Measurements from ENCODE around the gene DNASE1L3. TPM values are rescaled to one million over a fixed set of nuclear protein-coding genes. Genes with fewer than 3 reads are reported as not detected.
A peak's percentile ranks its signal among the peaks of the same experiment; 100 is the strongest.
"Not testable (repeated sequence)": the region's sequence is repeated elsewhere in the genome, so short reads cannot be mapped to it uniquely, and the experiment has no call there.

Gene DNASE1L3
- total RNA-seq = not detected

DNA sequence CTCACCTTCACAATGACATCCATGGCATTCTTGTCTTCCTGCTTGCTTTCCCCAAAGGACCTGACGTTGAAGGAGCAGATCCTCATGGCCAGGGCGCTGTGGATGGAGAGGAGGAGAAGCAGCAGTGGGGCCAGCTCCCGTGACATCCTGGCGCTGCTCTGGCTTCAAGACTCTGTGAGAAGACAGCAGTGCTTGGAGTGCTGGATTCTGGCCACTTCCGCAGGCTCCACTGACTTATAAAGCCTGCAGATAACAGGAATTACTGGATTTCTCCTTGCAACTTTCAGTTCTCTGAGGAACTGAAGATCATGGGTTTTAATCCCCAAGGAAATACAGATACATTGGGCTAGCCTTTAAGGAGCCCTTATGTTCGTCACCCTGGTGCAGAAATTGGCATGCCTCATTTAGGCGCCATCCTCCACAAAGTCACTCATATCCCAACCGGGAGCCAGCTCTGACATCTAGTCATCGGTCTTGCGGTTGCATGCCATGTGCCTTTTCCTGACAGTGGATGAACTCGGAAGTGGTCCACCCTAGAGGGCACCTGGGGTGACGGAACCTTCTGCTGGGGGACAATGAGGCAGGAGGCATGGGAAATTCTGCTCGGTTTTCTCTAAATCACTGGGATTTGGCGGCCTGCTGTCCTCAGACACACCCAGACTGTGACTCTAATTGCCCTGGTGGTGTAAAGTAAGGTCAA is at the start of gene DNASE1L3:
TSS of gene DNASE1L3 (minus strand) at position 212 of the 700 bp plus-strand sequence. CDS start at position 146, 66 bp downstream.
- Mint-ChIP-seq H3K4me1 (peaks cover 22% of the 10 kb centered on the region), H3K27me3 (peaks cover 6% of the 10 kb centered on the region), H3K27ac (no peak within 1 kb of the TSS), H3K36me3 (no peaks in the 10 kb centered on the region), H3K4me3 (no peak within 1 kb of the TSS), H3K9me3 (no peaks in the 10 kb centered on the region)
- DNase-seq = no peak

DNA sequence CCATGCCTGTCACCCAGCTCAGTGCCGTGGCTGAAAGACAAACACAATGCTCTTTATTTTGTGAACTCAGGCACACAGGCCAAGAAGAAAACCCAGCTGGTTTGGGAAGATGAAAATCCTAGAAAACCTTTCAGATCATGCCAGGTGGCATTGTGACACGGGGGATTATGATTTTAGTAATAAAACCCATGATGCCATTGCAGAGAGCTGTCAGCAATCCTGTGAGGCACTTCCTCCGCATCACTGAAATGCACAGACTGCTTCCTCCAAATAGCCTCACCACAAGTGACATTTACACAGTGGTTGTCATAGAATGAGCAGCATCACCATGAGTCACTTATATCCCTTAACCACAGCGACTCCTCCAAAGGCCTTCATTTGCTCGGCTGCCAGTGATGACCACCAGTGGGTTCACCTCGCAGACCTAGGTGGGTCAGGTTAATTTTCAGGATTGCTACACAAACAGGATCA is 49.5 kb upstream of the DNASE1L3 start:
- Mint-ChIP-seq H3K4me1 (peaks cover 14% of the 10 kb centered on the region), H3K4me3 (no peak overlapping the region), H3K9me3 (no peaks in the 10 kb centered on the region), H3K27me3 (no peaks in the 10 kb centered on the region), H3K36me3 (peaks cover 12% of the 10 kb centered on the region), H3K27ac (peak overlapping the region; percentile 21)
- peak; percentile 40 for DNase-seq

GRCh38 chr3:58258392-58259055 is 47.8 kb upstream of the DNASE1L3 start:
- DNase-seq = no peak
- Mint-ChIP-seq H3K9me3 (no peaks in the 10 kb centered on the region), H3K4me3 (no peak overlapping the region), H3K36me3 (peaks cover 12% of the 10 kb centered on the region), H3K27me3 (no peaks in the 10 kb centered on the region), H3K27ac (peak overlapping the region; percentile 40), H3K4me1 (peaks cover 14% of the 10 kb centered on the region)

GRCh38 chr3:58256511-58256910 is 45.7 kb upstream of the DNASE1L3 start:
- Mint-ChIP-seq H3K27me3 (no peaks in the 10 kb centered on the region), H3K4me1 (peaks cover 14% of the 10 kb centered on the region), H3K4me3 (no peak overlapping the region), H3K36me3 (peaks cover 12% of the 10 kb centered on the region), H3K9me3 (no peaks in the 10 kb centered on the region), H3K27ac (no peak overlapping the region)
- DNase-seq = no peak

GRCh38 chr3:58256061-58256460 is 45.3 kb upstream of the DNASE1L3 start:
- Mint-ChIP-seq H3K27me3 (no peaks in the 10 kb centered on the region), H3K9me3 (no peaks in the 10 kb centered on the region), H3K36me3 (peaks cover 12% of the 10 kb centered on the region), H3K4me3 (no peak overlapping the region), H3K4me1 (peaks cover 14% of the 10 kb centered on the region), H3K27ac (no peak overlapping the region)
- no peak for DNase-seq

DNA sequence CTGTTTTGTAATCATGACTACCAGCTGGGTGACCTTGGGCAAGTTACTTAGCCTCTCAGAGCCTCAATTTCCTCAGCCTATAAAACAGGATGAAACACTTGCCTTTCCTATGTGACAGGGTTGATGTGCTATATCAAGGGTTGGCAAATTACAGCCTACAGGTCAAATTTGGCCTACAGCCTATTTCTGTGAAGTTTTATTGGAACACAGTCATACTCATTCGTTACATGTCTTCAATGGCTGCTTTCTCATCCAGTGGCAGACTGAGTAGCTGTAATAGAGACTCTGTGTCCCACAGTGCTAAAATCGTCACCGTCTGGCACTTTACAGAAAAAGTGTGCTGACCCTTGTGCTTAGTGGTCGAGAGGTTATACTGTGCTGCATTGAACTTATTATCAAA is 43.4 kb upstream of the DNASE1L3 start:
- no peak overlapping the region for H3K4me3 Mint-ChIP-seq
- DNase-seq = no peak
- no peaks in the 10 kb centered on the region for H3K9me3 Mint-ChIP-seq
- H3K36me3 Mint-ChIP-seq = peaks cover 11% of the 10 kb centered on the region
- H3K27me3 Mint-ChIP-seq = no peaks in the 10 kb centered on the region
- H3K27ac Mint-ChIP-seq = no peak overlapping the region
- H3K4me1 Mint-ChIP-seq = peaks cover 12% of the 10 kb centered on the region

GRCh38 chr3:58251631-58252035 is 40.9 kb upstream of the DNASE1L3 start:
- Mint-ChIP-seq H3K27me3 (no peaks in the 10 kb centered on the region), H3K27ac (no peak overlapping the region), H3K9me3 (no peaks in the 10 kb centered on the region), H3K4me3 (no peak overlapping the region), H3K36me3 (peaks cover 2% of the 10 kb centered on the region), H3K4me1 (peaks cover 9% of the 10 kb centered on the region)
- no peak for DNase-seq

DNA sequence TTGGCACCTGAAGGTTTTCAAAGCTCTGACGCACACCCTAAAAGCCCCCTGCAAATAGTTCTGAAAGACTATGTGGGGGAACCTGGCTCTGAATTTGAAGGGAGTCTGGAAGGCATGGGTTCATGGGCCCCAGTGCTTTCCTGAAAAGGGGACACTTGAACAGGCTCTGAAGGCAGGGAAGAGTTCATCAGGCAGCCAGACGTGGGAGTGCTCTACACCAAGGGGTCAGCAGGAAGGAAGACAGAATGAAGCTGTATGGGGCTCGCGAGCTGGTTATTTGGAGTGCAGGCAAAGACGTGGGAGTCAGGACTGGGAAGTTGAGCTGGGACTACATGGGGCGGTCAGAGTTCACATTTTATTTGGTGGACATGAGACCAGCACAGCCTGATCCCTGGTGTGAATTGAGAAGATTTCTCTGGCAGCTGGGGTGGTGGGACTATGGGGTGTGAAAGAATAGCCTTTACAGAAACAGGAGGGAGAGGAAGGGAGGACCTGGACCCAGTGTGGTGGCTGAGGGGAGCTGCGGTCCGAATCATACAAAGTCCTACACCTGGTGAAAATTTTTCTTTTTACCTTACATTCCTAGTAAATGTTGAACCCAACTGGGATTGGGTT is 39.4 kb upstream of the DNASE1L3 start:
- peaks cover 2% of the 10 kb centered on the region for H3K36me3 Mint-ChIP-seq
- H3K4me3 Mint-ChIP-seq = no peak overlapping the region
- H3K9me3 Mint-ChIP-seq = no peaks in the 10 kb centered on the region
- peaks cover 9% of the 10 kb centered on the region for H3K4me1 Mint-ChIP-seq
- H3K27me3 Mint-ChIP-seq = no peaks in the 10 kb centered on the region
- no peak for DNase-seq
- no peak overlapping the region for H3K27ac Mint-ChIP-seq

DNA sequence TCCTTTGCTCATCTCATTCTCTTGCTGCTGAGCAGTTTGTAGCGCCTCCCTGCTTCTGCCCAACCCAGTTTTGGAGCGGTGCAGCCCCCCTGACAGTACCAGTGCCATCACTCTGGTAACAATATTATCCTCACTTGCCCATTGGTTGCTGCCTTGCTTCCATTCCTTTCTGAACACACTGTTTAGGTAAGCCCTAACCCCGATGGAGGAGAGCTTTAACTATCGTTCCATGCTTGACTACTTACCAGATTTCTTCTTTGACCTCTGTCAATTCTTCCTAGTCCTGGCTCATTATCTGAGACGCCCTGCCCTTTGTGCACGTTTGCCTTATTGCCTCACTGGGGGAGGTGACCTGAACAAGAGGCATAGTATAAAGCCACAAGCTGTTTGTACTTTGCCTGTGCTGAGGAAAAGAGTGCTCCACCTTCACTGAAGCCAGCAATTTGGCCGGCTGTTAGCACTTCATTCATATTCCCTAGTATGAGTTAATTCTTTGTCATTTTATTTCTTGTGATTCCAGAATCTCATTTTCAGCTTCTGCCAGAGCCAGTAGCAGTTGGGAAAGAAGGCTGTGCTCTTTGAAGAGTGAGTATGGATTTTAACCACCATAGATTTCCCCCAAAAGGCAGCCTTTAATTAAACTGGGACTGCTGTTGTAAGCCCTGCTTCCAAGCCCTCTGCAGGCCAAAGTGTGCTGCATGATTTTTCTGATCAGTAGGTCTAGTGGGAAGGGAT is 38.8 kb upstream of the DNASE1L3 start:
- Mint-ChIP-seq H3K27me3 (no peaks in the 10 kb centered on the region), H3K36me3 (peaks cover 2% of the 10 kb centered on the region), H3K9me3 (no peaks in the 10 kb centered on the region), H3K4me3 (no peak overlapping the region), H3K4me1 (peaks cover 9% of the 10 kb centered on the region), H3K27ac (no peak overlapping the region)
- DNase-seq = no peak

GRCh38 chr3:58246148-58247047 is 35.6 kb upstream of the DNASE1L3 start:
- no peak for DNase-seq
- peaks cover 9% of the 10 kb centered on the region for H3K4me1 Mint-ChIP-seq
- no peak overlapping the region for H3K4me3 Mint-ChIP-seq
- H3K27ac Mint-ChIP-seq = no peak overlapping the region
- no peaks in the 10 kb centered on the region for H3K9me3 Mint-ChIP-seq
- H3K27me3 Mint-ChIP-seq = no peaks in the 10 kb centered on the region
- H3K36me3 Mint-ChIP-seq = peaks cover 2% of the 10 kb centered on the region

DNA sequence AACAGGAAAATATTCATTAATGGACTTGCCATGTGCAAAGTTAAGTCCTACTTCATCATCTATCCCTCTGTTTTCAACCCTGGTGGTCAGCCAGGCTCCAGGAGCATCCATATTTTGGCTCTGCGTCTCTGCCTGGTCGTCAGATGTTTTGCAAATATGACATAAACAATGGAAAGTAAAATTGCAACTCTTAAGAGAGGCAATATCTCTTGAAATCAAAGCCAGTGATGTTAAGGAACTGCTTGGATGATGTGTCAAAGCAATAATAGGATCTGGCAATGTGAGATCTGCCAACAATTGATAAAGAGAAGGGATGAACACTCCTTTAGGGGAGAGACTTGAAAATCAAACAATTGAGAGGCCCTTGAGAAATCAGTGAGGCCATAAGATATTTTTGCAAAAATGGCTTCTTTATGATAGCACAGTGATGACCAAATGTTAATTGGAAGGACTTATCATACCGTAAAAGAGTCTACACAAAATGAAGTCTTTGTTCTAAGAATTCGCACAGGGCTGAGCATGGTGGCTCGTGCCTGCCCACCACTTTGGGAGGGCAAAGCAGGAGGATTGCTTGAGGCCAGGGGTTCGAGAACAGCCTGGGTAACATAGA is 33.3 kb upstream of the DNASE1L3 start:
- H3K9me3 Mint-ChIP-seq = no peaks in the 10 kb centered on the region
- peaks cover 11% of the 10 kb centered on the region for H3K4me1 Mint-ChIP-seq
- H3K36me3 Mint-ChIP-seq = no peaks in the 10 kb centered on the region
- H3K27ac Mint-ChIP-seq = no peak overlapping the region
- H3K4me3 Mint-ChIP-seq = no peak overlapping the region
- no peak for DNase-seq
- H3K27me3 Mint-ChIP-seq = no peaks in the 10 kb centered on the region

DNA sequence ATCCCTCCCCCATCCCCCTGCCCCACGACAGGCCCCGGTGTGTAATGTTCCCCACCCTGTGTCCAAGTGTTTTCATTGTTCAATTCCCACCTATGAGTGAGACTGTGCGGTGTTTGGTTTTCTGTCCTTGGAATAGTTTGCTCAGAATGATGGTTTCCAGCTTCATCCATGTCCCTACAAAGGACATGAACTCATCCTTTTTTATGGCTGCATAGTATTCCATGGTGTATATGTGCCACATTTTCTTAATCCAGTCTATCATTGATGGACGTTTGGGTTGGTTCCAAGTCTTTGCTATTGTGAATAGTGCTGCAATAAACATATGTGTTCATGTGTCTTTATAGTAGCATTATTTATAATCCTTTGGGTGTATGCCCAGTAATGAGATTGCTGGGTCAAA is 32.1 kb upstream of the DNASE1L3 start:
- not testable (repeated sequence) for DNase-seq, H3K36me3 Mint-ChIP-seq, H3K27me3 Mint-ChIP-seq, H3K27ac Mint-ChIP-seq, H3K4me3 Mint-ChIP-seq, H3K9me3 Mint-ChIP-seq
- H3K4me1 Mint-ChIP-seq = peaks cover 14% of the 10 kb centered on the region

- peaks cover 14% of the 10 kb centered on the region for H3K4me1 Mint-ChIP-seq
- no peaks in the 10 kb centered on the region for H3K36me3 Mint-ChIP-seq
- H3K9me3 Mint-ChIP-seq = no peaks in the 10 kb centered on the region
- no peak overlapping the region for H3K27ac Mint-ChIP-seq
- DNase-seq = no peak
- H3K4me3 Mint-ChIP-seq = no peak overlapping the region
- no peaks in the 10 kb centered on the region for H3K27me3 Mint-ChIP-seq
Measured at GRCh38 chr3:58242340-58242739, 31.6 kb upstream of the DNASE1L3 start.
